Mucosa of descending colon (tissue), 3 donors: ENCODE data around the gene RIPOR2. TPM values are rescaled to one million over a fixed set of nuclear protein-coding genes. Genes with fewer than 3 reads are reported as not detected.
"Not testable (repeated sequence)": the region's sequence is repeated elsewhere in the genome, so short reads cannot be mapped to it uniquely, and the experiment has no call there.

ENCODE experiments used
- ATAC-seq: fragments of 200-7000 bp; cut with Tn5 transposase; one replicate; pipeline ENCODE4 v1.9.1; 2020; ENCODE audit warnings: mild to moderate bottlenecking, moderate library complexity
- DNase-seq, 3 donors: peaks; one replicate each; pipeline ENCODE4 v3.0.0-alpha.2; 2020
- H3K36me3 ChIP-seq: fragments of 200-600 bp; one replicate; pipeline ENCODE4 v1.8.0; 2021; ENCODE audit warnings: low read depth, mild to moderate bottlenecking
- H3K4me1 ChIP-seq: fragments of 200-600 bp; one replicate; pipeline ENCODE4 v1.8.0; 2021; ENCODE audit warnings: low read depth, mild to moderate bottlenecking
- H3K4me3 ChIP-seq: fragments of 200-600 bp; one replicate; pipeline ENCODE4 v1.8.0; 2021; ENCODE audit warnings: mild to moderate bottlenecking
- H3K9me3 ChIP-seq: fragments of 200-600 bp; one replicate; pipeline ENCODE4 v1.8.0; 2021; ENCODE audit warnings: mild to moderate bottlenecking
- intact Hi-C, 2 donors: fragments of 100-400 bp; cut with DNase I in 1 of 2; cut with micrococcal nuclease in 1 of 2; formaldehyde crosslinking; loops; one replicate each; pipeline versions ENCODE4 v1.11.0 to v1.11.1; 2022; cut with DNase I, micrococcal nuclease
- total RNA-seq, 3 donors: library from RNA; stranded (reverse); fragmentation: NEBNext Ultra II Directional in 2 of 3; extraction: Animal tissue kit (Norgen Biotek cat#: 25700) in 2 of 3; gene quantifications; one replicate each; pipeline versions ENCODE4 v1.2.1 to v1.2.4, GENCODE V29; 2021 to 2023
- TF ChIP-seq, protein P1 (sequence below): fragments of 200-600 bp; IDR thresholded peaks from one replicate; pipeline ENCODE4 v1.8.0; 2022; ENCODE audit warnings: antibody characterized with exemption, mild to moderate bottlenecking
- donor health status: DM: no; HTN: no; CAD: no; lungs with moderate emphysema.
- donor health status: DM: no; HTN: no; CAD: no.
- donor health status: DM: no; HTN: yes; CAD: no.

The RIPOR2 gene
- total RNA-seq, 3 donors from 2014 or later: 2.9 to 4.7 (median 4.1) TPM

- DNase-seq: no peak
- TF ChIP-seq, protein P1, sequence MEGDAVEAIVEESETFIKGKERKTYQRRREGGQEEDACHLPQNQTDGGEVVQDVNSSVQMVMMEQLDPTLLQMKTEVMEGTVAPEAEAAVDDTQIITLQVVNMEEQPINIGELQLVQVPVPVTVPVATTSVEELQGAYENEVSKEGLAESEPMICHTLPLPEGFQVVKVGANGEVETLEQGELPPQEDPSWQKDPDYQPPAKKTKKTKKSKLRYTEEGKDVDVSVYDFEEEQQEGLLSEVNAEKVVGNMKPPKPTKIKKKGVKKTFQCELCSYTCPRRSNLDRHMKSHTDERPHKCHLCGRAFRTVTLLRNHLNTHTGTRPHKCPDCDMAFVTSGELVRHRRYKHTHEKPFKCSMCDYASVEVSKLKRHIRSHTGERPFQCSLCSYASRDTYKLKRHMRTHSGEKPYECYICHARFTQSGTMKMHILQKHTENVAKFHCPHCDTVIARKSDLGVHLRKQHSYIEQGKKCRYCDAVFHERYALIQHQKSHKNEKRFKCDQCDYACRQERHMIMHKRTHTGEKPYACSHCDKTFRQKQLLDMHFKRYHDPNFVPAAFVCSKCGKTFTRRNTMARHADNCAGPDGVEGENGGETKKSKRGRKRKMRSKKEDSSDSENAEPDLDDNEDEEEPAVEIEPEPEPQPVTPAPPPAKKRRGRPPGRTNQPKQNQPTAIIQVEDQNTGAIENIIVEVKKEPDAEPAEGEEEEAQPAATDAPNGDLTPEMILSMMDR: no peak
- intact Hi-C loops: loop anchor here (10.0 kb wide), 2 partner anchors 45 to 175 kb away; partner anchors contain the start of gene C6orf62 (in 1 of the 2)
- no peaks in the 10 kb centered on the region for H3K9me3 ChIP-seq
- no peaks in the 10 kb centered on the region for H3K36me3 ChIP-seq
- H3K4me3 ChIP-seq: no peak overlapping the region
- no peak for ATAC-seq
- peaks cover 2% of the 10 kb centered on the region for H3K4me1 ChIP-seq
Measured at GRCh38 chr6:24760210-24760609, 175.6 kb downstream of the RIPOR2 start.

- intact Hi-C loops: loop anchor here (10.0 kb wide), 2 partner anchors 45 to 175 kb away; partner anchors contain the start of gene C6orf62 (in 1 of the 2)
- ATAC-seq: no peak
- TF ChIP-seq, protein P1: no peak
- H3K36me3 ChIP-seq: no peaks in the 10 kb centered on the region
- no peak for DNase-seq
- no peaks in the 10 kb centered on the region for H3K9me3 ChIP-seq
- peaks cover 2% of the 10 kb centered on the region for H3K4me1 ChIP-seq
- no peak overlapping the region for H3K4me3 ChIP-seq
Measured at GRCh38 chr6:24759718-24760117, 176.0 kb downstream of the RIPOR2 start.

- no peaks in the 10 kb centered on the region for H3K9me3 ChIP-seq
- intact Hi-C loops: no loop called here
- no peaks in the 10 kb centered on the region for H3K4me1 ChIP-seq
- TF ChIP-seq, protein P1: no peak
- no peak for ATAC-seq
- no peak overlapping the region for H3K4me3 ChIP-seq
- no peak for DNase-seq
- H3K36me3 ChIP-seq: no peaks in the 10 kb centered on the region
Measured at GRCh38 chr6:24757611-24758010, 178.1 kb downstream of the RIPOR2 start.

DNA sequence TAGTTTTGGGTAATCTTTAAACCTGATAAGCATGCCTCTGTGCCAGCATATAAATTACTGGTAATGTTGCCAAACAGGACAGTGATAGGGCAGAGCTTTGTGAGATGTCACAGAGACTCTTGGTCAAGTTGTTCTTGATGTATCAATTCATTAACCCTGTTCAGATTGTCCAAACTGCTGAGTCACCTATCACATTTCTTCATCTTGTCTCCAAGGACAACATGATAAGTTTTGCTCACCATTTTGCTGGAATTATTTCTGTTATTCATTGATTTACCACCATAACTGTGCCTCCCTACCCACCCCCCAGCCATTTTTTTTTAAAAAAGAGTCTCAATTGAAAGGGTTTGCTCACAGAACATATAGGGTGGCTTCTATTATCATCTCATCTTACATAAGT lies 180.5 kb downstream of the RIPOR2 start:
- no peaks in the 10 kb centered on the region for H3K9me3 ChIP-seq
- no peak for ATAC-seq
- no peaks in the 10 kb centered on the region for H3K4me1 ChIP-seq
- no peak for DNase-seq
- intact Hi-C loops: no loop called here
- no peaks in the 10 kb centered on the region for H3K36me3 ChIP-seq
- H3K4me3 ChIP-seq: no peak overlapping the region
- TF ChIP-seq, protein P1: no peak

- H3K4me1 ChIP-seq, H3K36me3 ChIP-seq, ATAC-seq, H3K9me3 ChIP-seq, H3K4me3 ChIP-seq, intact Hi-C loops, DNase-seq: not testable (repeated sequence)
Measured at GRCh38 chr6:24754378-24754777, 181.4 kb downstream of the RIPOR2 start.

Other genes with a start within 250 kb of the RIPOR2 start
- 10 to 100 TPM; 70.3 to 85.1 (median 85.1) TPM for gene C6orf62, start 216.8 kb downstream of the RIPOR2 start, total RNA-seq
- 10 to 100 TPM; 20.6 to 62.0 (median 45.8) TPM for gene GMNN, start 161.0 kb downstream of the RIPOR2 start, total RNA-seq
- not detected for gene ARMH2, start 137.0 kb downstream of the RIPOR2 start, total RNA-seq